Astrocyte (in vitro differentiated cells and primary cell): Measurements from ENCODE around the gene NFYB.

ENCODE experiments used
- EZH2 ChIP-seq: IDR thresholded peaks from 2 replicates; pipeline ENCODE4 v1.6.1; 2012; ENCODE audit warnings: mild to moderate bottlenecking, low read length, inconsistent platforms; ENCODE audit not compliant: insufficient read depth
- TF ChIP-seq, protein P1 (sequence below): IDR thresholded peaks from 2 replicates; pipeline ENCODE4 v1.5.1; 2011; ENCODE audit warnings: low read depth, mild to moderate bottlenecking, inconsistent platforms, low read length, moderate library complexity; ENCODE audit not compliant: insufficient read depth

DNA sequence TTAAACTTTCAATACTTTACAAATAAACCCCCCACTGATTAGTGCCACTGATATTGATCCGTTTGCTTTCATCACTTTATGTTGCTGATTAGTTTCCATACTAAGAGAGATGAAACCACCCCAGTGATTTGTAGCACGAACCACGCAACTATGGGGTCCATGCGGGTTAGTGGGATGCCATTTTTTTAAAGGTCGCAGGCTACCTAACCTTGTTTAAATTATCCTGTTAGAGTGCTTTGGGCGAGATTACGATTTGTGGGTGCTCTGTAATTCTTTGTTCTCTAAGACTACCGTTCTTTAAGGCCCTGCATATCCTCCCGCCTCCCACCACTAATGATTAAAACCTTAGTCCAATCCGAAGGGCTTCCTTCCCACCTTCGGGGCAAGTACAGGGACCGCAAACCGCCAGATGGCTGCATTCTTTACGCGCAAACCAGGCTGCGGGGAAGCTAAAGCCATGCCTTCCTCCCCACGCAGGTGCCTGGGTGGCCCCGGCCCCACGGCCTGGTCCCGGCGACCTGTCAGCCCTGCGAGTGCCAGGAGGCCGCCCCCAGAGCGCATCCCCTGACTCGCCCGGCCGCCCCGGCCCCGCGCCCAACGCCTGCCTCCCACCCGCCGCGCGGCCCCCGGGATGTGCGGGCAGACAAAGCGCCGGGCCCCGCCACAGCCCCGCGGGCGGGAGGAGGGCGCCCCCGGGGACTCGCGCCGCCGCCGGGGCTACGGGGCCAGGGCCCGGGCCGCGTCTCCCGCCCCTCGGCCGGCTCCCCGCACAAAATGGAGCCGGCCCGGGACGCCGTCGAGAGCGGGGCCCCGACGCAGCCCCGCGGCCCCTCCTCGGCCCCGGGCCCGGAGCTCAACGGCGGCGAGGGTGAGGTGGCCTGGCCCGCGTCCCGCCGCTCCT is 759 bp downstream of the NFYB start:
- no peak for TF ChIP-seq EZH2
- TF ChIP-seq, protein P1, sequence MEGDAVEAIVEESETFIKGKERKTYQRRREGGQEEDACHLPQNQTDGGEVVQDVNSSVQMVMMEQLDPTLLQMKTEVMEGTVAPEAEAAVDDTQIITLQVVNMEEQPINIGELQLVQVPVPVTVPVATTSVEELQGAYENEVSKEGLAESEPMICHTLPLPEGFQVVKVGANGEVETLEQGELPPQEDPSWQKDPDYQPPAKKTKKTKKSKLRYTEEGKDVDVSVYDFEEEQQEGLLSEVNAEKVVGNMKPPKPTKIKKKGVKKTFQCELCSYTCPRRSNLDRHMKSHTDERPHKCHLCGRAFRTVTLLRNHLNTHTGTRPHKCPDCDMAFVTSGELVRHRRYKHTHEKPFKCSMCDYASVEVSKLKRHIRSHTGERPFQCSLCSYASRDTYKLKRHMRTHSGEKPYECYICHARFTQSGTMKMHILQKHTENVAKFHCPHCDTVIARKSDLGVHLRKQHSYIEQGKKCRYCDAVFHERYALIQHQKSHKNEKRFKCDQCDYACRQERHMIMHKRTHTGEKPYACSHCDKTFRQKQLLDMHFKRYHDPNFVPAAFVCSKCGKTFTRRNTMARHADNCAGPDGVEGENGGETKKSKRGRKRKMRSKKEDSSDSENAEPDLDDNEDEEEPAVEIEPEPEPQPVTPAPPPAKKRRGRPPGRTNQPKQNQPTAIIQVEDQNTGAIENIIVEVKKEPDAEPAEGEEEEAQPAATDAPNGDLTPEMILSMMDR, result no peak
